ENCODE measurements around the gene TBCA. TPM values are rescaled to one million over a fixed set of nuclear protein-coding genes. Genes with fewer than 3 reads are reported as not detected.

TBCA gene
- total RNA-seq, 1 donor from 2014 or later, result 208 TPM

- peaks cover 2% of the 10 kb centered on the region for H3K4me1 Mint-ChIP-seq (ENCODE audit: low read depth, unreplicated experiment)
- no peaks in the 10 kb centered on the region for H3K27me3 Mint-ChIP-seq (ENCODE audit: unreplicated experiment)
- DNase-seq, result no peak
- H3K4me3 Mint-ChIP-seq (ENCODE audit: unreplicated experiment), result no peak overlapping the region
- TF ChIP-seq CTCF (IDR thresholded peaks at IDR 0.05; ENCODE audit: partially characterized antibody, unreplicated experiment), result no peak
- H3K9me3 Mint-ChIP-seq (ENCODE audit: unreplicated experiment), result no peaks in the 10 kb centered on the region
- no peaks in the 10 kb centered on the region for H3K36me3 Mint-ChIP-seq (ENCODE audit: unreplicated experiment)
- no peak overlapping the region for H3K27ac Mint-ChIP-seq (ENCODE audit: unreplicated experiment)
These were observed 34.5 kb downstream of the TBCA start for GRCh38 chr5:77741608-77742007.

- no peaks in the 10 kb centered on the region for H3K4me1 Mint-ChIP-seq (ENCODE audit: low read depth, unreplicated experiment)
- H3K27ac Mint-ChIP-seq (ENCODE audit: unreplicated experiment), result no peak overlapping the region
- TF ChIP-seq CTCF (IDR thresholded peaks at IDR 0.05; ENCODE audit: partially characterized antibody, unreplicated experiment), result no peak
- H3K4me3 Mint-ChIP-seq (ENCODE audit: unreplicated experiment), result no peak overlapping the region
- peaks cover 3% of the 10 kb centered on the region for H3K9me3 Mint-ChIP-seq (ENCODE audit: unreplicated experiment)
- peaks cover 2% of the 10 kb centered on the region for H3K27me3 Mint-ChIP-seq (ENCODE audit: unreplicated experiment)
- peaks cover 14% of the 10 kb centered on the region for H3K36me3 Mint-ChIP-seq (ENCODE audit: unreplicated experiment)
- no peak for DNase-seq
These were observed 41.3 kb downstream of the TBCA start for GRCh38 chr5:77734885-77735284.

- no peak for TF ChIP-seq CTCF (IDR thresholded peaks at IDR 0.05; ENCODE audit: partially characterized antibody, unreplicated experiment)
- no peak overlapping the region for H3K27ac Mint-ChIP-seq (ENCODE audit: unreplicated experiment)
- DNase-seq, result no peak
These were observed 43.0 kb downstream of the TBCA start for GRCh38 chr5:77733130-77733529.

GRCh38 chr5:77727190-77727589 lies 48.9 kb downstream of the TBCA start:
- Mint-ChIP-seq H3K27ac (ENCODE audit: unreplicated experiment) (no peak overlapping the region), H3K27me3 (ENCODE audit: unreplicated experiment) (peaks cover 1% of the 10 kb centered on the region), H3K36me3 (ENCODE audit: unreplicated experiment) (no peaks in the 10 kb centered on the region), H3K9me3 (ENCODE audit: unreplicated experiment) (no peaks in the 10 kb centered on the region), H3K4me3 (ENCODE audit: unreplicated experiment) (no peak overlapping the region), H3K4me1 (ENCODE audit: low read depth, unreplicated experiment) (no peaks in the 10 kb centered on the region)
- TF ChIP-seq CTCF (IDR thresholded peaks at IDR 0.05; ENCODE audit: partially characterized antibody, unreplicated experiment), result no peak
- DNase-seq, result no peak

More at GRCh38 chr5:77733130-77733529, 43.0 kb downstream of the TBCA start:
- H3K4me1 Mint-ChIP-seq (ENCODE audit: low read depth, unreplicated experiment), result no peaks in the 10 kb centered on the region
- H3K9me3 Mint-ChIP-seq (ENCODE audit: unreplicated experiment), result peaks cover 3% of the 10 kb centered on the region
- no peak overlapping the region for H3K4me3 Mint-ChIP-seq (ENCODE audit: unreplicated experiment)
- H3K27me3 Mint-ChIP-seq (ENCODE audit: unreplicated experiment), result peaks cover 2% of the 10 kb centered on the region
- H3K36me3 Mint-ChIP-seq (ENCODE audit: unreplicated experiment), result peaks cover 14% of the 10 kb centered on the region

GRCh38 chr5:77725616-77726015 lies 50.5 kb downstream of the TBCA start:
- no peaks in the 10 kb centered on the region for H3K36me3 Mint-ChIP-seq (ENCODE audit: unreplicated experiment)
- H3K4me3 Mint-ChIP-seq (ENCODE audit: unreplicated experiment), result no peak overlapping the region
- no peak for TF ChIP-seq CTCF (IDR thresholded peaks at IDR 0.05; ENCODE audit: partially characterized antibody, unreplicated experiment)
- no peaks in the 10 kb centered on the region for H3K4me1 Mint-ChIP-seq (ENCODE audit: low read depth, unreplicated experiment)
- DNase-seq, result no peak
- H3K9me3 Mint-ChIP-seq (ENCODE audit: unreplicated experiment), result no peaks in the 10 kb centered on the region
- H3K27ac Mint-ChIP-seq (ENCODE audit: unreplicated experiment), result no peak overlapping the region
- no peaks in the 10 kb centered on the region for H3K27me3 Mint-ChIP-seq (ENCODE audit: unreplicated experiment)
